Liver (tissue), 9 donors: ENCODE data around the gene RBM39. TPM values are rescaled to one million over a fixed set of nuclear protein-coding genes. Genes with fewer than 3 reads are reported as not detected.

Experiments
- DNase-seq: peaks from one replicate; pipeline ENCODE4 v3.0.0-alpha.2; 2017; ENCODE audit warnings: low spot score
- H3K27ac ChIP-seq, 2 donors: one replicate each; pipeline ENCODE4 v1.7.0; 2013; ENCODE audit warnings: inconsistent platforms in 2 of 2, low read length in 2 of 2, control low read depth in 1 of 2, low read depth in 1 of 2, mild to moderate bottlenecking in 1 of 2
- H3K27me3 ChIP-seq, 4 donors: one replicate each; pipeline versions ENCODE4 v1.6.1 to v1.7.0; 2013; ENCODE audit warnings: low read length in 3 of 4, inconsistent platforms in 1 of 4, mild to moderate bottlenecking in 1 of 4, moderate library complexity in 1 of 4; ENCODE audit not compliant: control insufficient read depth in 4 of 4, insufficient read depth in 4 of 4
- H3K36me3 ChIP-seq, 4 donors: one replicate each; pipeline versions ENCODE4 v1.6.1 to v1.7.0; 2013; ENCODE audit warnings: low read length in 3 of 4, mild to moderate bottlenecking in 3 of 4, low read depth in 1 of 4, moderate library complexity in 1 of 4; ENCODE audit not compliant: control insufficient read depth in 4 of 4, insufficient read depth in 3 of 4
- H3K4me1 ChIP-seq, 4 donors: one replicate each; pipeline versions ENCODE4 v1.6.1 to v1.7.0; 2013; ENCODE audit warnings: low read length in 3 of 4, mild to moderate bottlenecking in 3 of 4, moderate library complexity in 1 of 4; ENCODE audit not compliant: control insufficient read depth in 4 of 4, insufficient read depth in 4 of 4
- H3K4me3 ChIP-seq, 3 donors: one replicate each; pipeline versions ENCODE4 v1.6.1 to v1.7.0; 2013; ENCODE audit warnings: low read length in 3 of 3, control low read depth in 1 of 3, low read depth in 1 of 3, mild to moderate bottlenecking in 1 of 3
- H3K9ac ChIP-seq, 2 donors: one replicate each; pipeline ENCODE4 v1.7.0; 2013; ENCODE audit warnings: low read length in 2 of 2, mild to moderate bottlenecking in 2 of 2, moderate library complexity in 2 of 2, control low read depth in 1 of 2, low read depth in 1 of 2
- H3K9me3 ChIP-seq, 4 donors: one replicate each; pipeline versions ENCODE4 v1.6.1 to v1.7.0; 2013; ENCODE audit warnings: low read length in 3 of 4; ENCODE audit not compliant: control insufficient read depth in 4 of 4
- FOXA2 ChIP-seq: IDR thresholded peaks from 2 replicates; pipeline ENCODE4 v1.6.1; 2016; ENCODE audit warnings: antibody characterized with exemption
- HNF4A ChIP-seq, 2 donors: conservative IDR thresholded peaks; 2 replicates each; pipeline ENCODE4 v1.6.1; 2016; ENCODE audit warnings: antibody characterized with exemption in 2 of 2, mild to moderate bottlenecking in 2 of 2
- HNF4G ChIP-seq: IDR thresholded peaks from 2 replicates; pipeline ENCODE4 v1.6.1; 2016; ENCODE audit warnings: antibody characterized with exemption
- JUND ChIP-seq, 2 donors: IDR thresholded peaks; 2 replicates each; pipeline ENCODE4 v1.6.1; 2016; ENCODE audit warnings: antibody characterized with exemption in 2 of 2
- RAD21 ChIP-seq, 2 donors: IDR thresholded peaks; 2 replicates each; pipeline ENCODE4 v1.6.1; 2016; ENCODE audit warnings: antibody characterized with exemption in 2 of 2, mild to moderate bottlenecking in 2 of 2
- RXRA ChIP-seq, 2 donors: IDR thresholded peaks; 2 replicates each; pipeline ENCODE4 v1.6.1; 2017 to 2018; ENCODE audit warnings: antibody characterized with exemption in 2 of 2, mild to moderate bottlenecking in 1 of 2
- SP1 ChIP-seq: IDR thresholded peaks from 2 replicates; pipeline ENCODE4 v1.6.1; 2018; ENCODE audit warnings: antibody characterized with exemption, mild to moderate bottlenecking
- TAF1 ChIP-seq: conservative IDR thresholded peaks from 2 replicates; pipeline ENCODE4 v1.6.1; 2016; ENCODE audit warnings: antibody characterized with exemption, mild to moderate bottlenecking
- YY1 ChIP-seq: IDR thresholded peaks from 2 replicates; pipeline ENCODE4 v1.6.1; 2016; ENCODE audit warnings: antibody characterized with exemption, mild to moderate bottlenecking
- WGBS: extraction: QIAGEN DNeasy Blood & Tissue Kit; methylation state at CpG from one replicate; pipeline ENCODE4 v1.1.7; 2013; 5-methylcytosine and 5-hydroxymethylcytosine counted together
- polyA plus RNA-seq, 2 donors: library from polyadenylated mRNA; stranded (reverse) in 1 of 2; unstranded in 1 of 2; fragments of 200-250 nt in 1 of 2; fragments of >200 nt in 1 of 2; fragmentation: Nextera tagmentation in 1 of 2; extraction: Ambion mirVana in 1 of 2; gene quantifications; one replicate each; pipeline versions ENCODE4 v1.2.1 to v1.2.3, GENCODE V29; 2013 to 2015
- total RNA-seq, 2 donors: library from RNA; depleted of rRNA; stranded (reverse); fragments of >200 nt; gene quantifications; one replicate each; pipeline ENCODE4 v1.2.3, GENCODE V29; 2014
- TF ChIP-seq, protein P1 (sequence below): IDR thresholded peaks from 2 replicates; pipeline ENCODE4 v1.6.1; 2016; ENCODE audit warnings: antibody characterized with exemption, mild to moderate bottlenecking
- TF ChIP-seq, protein P2 (sequence below): IDR thresholded peaks from 2 replicates; pipeline ENCODE4 v1.6.1; 2016; ENCODE audit warnings: antibody characterized with exemption
- TF ChIP-seq, protein P3 (sequence below): fragments of 150-350 bp; IDR thresholded peaks from 2 replicates; pipeline ENCODE4 v1.5.1; 2017; ENCODE audit warnings: improper control_type of control experiment, low read depth, low read length; ENCODE audit not compliant: missing input control
- TF ChIP-seq, protein P4 (sequence below): IDR thresholded peaks from 2 replicates; pipeline ENCODE4 v1.6.1; 2016; ENCODE audit warnings: antibody characterized with exemption
- TF ChIP-seq, protein P5 (sequence below): IDR thresholded peaks from 2 replicates; pipeline ENCODE4 v1.6.1; 2016; ENCODE audit warnings: antibody characterized with exemption
- donor health status: healthy.
- donor health status: healthy.
- donor health status: healthy.
- donor health status: healthy.
- donor health status: healthy.

RBM39 gene
- total and polyA plus RNA-seq, 4 donors, result 57.2 to 211 (median 198) TPM

DNA sequence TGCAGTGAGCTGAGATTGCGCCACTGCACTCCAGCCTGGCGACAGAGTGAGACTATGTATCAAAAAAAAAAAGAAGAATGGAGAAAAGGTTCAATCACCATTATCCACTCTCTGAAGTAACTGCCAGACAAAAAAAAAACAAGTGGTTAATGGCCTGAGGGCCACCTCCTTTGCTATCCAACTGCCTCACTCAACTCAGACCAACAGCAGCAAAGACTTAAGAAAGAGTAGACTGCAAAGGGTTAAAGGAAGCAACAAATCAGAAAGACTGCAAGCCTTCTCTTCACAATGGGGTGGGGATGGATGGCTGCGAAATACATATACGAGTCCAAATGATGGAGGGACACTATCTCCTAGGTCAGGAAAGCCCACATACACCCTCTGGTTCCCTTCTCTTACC, 46.1 kb downstream of the RBM39 start:
- Histone ChIP-seq H3K9ac (no peak overlapping the region), H3K36me3 (peaks cover 3 to 6% (median 4%) of the 10 kb centered on the region in 4 donors), H3K4me3 (no peak overlapping the region), H3K27ac (no peak overlapping the region), H3K4me1 (peaks cover 0 to 33% (median 28%) of the 10 kb centered on the region in 4 donors), H3K9me3 (no peaks in the 10 kb centered on the region), H3K27me3 (no peaks in the 10 kb centered on the region)
- TF ChIP-seq, protein P1, sequence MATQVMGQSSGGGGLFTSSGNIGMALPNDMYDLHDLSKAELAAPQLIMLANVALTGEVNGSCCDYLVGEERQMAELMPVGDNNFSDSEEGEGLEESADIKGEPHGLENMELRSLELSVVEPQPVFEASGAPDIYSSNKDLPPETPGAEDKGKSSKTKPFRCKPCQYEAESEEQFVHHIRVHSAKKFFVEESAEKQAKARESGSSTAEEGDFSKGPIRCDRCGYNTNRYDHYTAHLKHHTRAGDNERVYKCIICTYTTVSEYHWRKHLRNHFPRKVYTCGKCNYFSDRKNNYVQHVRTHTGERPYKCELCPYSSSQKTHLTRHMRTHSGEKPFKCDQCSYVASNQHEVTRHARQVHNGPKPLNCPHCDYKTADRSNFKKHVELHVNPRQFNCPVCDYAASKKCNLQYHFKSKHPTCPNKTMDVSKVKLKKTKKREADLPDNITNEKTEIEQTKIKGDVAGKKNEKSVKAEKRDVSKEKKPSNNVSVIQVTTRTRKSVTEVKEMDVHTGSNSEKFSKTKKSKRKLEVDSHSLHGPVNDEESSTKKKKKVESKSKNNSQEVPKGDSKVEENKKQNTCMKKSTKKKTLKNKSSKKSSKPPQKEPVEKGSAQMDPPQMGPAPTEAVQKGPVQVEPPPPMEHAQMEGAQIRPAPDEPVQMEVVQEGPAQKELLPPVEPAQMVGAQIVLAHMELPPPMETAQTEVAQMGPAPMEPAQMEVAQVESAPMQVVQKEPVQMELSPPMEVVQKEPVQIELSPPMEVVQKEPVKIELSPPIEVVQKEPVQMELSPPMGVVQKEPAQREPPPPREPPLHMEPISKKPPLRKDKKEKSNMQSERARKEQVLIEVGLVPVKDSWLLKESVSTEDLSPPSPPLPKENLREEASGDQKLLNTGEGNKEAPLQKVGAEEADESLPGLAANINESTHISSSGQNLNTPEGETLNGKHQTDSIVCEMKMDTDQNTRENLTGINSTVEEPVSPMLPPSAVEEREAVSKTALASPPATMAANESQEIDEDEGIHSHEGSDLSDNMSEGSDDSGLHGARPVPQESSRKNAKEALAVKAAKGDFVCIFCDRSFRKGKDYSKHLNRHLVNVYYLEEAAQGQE, result no peak
- TF ChIP-seq SP1, result no peak
- TF ChIP-seq FOXA2, result no peak
- no peak for TF ChIP-seq YY1
- TF ChIP-seq TAF1, result no peak
- TF ChIP-seq, protein P2, sequence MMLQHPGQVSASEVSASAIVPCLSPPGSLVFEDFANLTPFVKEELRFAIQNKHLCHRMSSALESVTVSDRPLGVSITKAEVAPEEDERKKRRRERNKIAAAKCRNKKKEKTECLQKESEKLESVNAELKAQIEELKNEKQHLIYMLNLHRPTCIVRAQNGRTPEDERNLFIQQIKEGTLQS, result no peak
- TF ChIP-seq, protein P3, sequence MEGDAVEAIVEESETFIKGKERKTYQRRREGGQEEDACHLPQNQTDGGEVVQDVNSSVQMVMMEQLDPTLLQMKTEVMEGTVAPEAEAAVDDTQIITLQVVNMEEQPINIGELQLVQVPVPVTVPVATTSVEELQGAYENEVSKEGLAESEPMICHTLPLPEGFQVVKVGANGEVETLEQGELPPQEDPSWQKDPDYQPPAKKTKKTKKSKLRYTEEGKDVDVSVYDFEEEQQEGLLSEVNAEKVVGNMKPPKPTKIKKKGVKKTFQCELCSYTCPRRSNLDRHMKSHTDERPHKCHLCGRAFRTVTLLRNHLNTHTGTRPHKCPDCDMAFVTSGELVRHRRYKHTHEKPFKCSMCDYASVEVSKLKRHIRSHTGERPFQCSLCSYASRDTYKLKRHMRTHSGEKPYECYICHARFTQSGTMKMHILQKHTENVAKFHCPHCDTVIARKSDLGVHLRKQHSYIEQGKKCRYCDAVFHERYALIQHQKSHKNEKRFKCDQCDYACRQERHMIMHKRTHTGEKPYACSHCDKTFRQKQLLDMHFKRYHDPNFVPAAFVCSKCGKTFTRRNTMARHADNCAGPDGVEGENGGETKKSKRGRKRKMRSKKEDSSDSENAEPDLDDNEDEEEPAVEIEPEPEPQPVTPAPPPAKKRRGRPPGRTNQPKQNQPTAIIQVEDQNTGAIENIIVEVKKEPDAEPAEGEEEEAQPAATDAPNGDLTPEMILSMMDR, result no peak
- no peak for TF ChIP-seq HNF4G
- TF ChIP-seq JUND (IDR thresholded peaks at IDR 0.05), result no peak
- TF ChIP-seq, protein P4, sequence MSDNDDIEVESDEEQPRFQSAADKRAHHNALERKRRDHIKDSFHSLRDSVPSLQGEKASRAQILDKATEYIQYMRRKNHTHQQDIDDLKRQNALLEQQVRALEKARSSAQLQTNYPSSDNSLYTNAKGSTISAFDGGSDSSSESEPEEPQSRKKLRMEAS, result no peak
- TF ChIP-seq RAD21 (IDR thresholded peaks at IDR 0.05), result no peak
- no peak for TF ChIP-seq RXRA (IDR thresholded peaks at IDR 0.05)
- WGBS, result 86% methylated on average over 4 of the region's 4 CpGs
- DNase-seq, result no peak

DNA sequence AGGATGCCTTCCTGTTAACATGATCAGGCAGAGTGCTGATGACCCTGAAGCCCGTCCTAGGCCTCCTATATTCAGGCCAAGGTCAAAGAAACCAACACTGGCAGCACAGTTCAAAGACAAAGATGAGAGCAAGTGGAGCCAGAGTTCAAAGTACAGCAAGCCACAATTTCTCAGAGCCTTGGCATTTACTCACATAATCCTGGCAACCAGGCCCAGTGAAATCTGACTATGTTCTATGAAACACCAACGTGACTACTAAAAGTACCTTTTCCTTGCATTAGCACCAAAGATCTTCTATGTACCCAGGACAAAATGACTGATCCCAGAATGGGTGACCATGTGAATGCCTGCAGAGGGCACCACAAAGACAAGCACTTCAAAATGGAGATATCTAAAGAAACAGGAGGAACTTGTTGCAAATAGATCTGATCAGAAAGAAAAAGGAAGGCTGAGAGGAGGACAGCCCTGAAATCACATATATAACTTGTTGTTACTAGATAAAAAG, 46.8 kb downstream of the RBM39 start:
- H3K27me3 ChIP-seq, result no peaks in the 10 kb centered on the region
- peaks cover 3 to 6% (median 4%) of the 10 kb centered on the region in 4 donors for H3K36me3 ChIP-seq
- 33% methylated on average over 2 of the region's 2 CpGs for WGBS
- TF ChIP-seq, protein P5, sequence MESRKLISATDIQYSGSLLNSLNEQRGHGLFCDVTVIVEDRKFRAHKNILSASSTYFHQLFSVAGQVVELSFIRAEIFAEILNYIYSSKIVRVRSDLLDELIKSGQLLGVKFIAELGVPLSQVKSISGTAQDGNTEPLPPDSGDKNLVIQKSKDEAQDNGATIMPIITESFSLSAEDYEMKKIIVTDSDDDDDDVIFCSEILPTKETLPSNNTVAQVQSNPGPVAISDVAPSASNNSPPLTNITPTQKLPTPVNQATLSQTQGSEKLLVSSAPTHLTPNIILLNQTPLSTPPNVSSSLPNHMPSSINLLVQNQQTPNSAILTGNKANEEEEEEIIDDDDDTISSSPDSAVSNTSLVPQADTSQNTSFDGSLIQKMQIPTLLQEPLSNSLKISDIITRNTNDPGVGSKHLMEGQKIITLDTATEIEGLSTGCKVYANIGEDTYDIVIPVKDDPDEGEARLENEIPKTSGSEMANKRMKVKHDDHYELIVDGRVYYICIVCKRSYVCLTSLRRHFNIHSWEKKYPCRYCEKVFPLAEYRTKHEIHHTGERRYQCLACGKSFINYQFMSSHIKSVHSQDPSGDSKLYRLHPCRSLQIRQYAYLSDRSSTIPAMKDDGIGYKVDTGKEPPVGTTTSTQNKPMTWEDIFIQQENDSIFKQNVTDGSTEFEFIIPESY, result no peak
- TF ChIP-seq HNF4A (conservative IDR thresholded peaks at IDR 0.05) (peak in 1 of 2 donors; percentile 69), RXRA (IDR thresholded peaks at IDR 0.05) (peak in 1 of 2 donors; percentile 44)
- TF ChIP-seq, protein P4, result no peak
- no peak overlapping the region for H3K4me3 ChIP-seq
- peaks cover 0 to 32% (median 28%) of the 10 kb centered on the region in 4 donors for H3K4me1 ChIP-seq
- no peaks in the 10 kb centered on the region for H3K9me3 ChIP-seq
- no peak overlapping the region for H3K27ac ChIP-seq
- no peak overlapping the region for H3K9ac ChIP-seq
- no peak for DNase-seq
